ENCODE data around the gene BROX. TPM values are rescaled to one million over a fixed set of nuclear protein-coding genes. Genes with fewer than 3 reads are reported as not detected.

The BROX gene
- total and polyA plus RNA-seq, 7 donors = 10.1 to 37.2 (median 29.5) TPM

DNA sequence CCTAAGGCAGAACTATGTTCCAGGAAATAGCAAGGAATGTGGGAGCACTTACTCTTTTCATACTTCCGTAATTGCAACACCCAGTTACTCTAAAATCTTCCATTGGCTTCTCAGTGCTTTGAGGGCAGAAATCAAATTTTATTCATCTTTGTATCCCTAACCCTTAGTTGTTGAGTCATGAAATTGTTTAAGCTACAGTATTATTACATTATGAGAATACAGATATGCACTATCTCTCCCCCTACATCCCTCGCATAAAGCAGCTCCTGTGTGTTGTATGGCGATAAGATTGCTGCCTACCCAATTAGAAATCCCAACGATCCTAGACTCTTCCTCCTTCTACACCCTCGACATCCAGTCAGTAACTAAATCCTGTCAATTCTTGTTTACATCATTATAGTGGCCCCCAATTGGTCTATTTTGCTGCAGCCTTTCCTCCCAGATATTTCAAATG is 2.6 kb upstream of the BROX start:
- ATAC-seq = no peak
- no peak overlapping the region for H3K4me3 ChIP-seq
- 77 to 81% (median 80%) methylated on average over 5 of the region's 5 CpGs for WGBS, 3 donors

DNA sequence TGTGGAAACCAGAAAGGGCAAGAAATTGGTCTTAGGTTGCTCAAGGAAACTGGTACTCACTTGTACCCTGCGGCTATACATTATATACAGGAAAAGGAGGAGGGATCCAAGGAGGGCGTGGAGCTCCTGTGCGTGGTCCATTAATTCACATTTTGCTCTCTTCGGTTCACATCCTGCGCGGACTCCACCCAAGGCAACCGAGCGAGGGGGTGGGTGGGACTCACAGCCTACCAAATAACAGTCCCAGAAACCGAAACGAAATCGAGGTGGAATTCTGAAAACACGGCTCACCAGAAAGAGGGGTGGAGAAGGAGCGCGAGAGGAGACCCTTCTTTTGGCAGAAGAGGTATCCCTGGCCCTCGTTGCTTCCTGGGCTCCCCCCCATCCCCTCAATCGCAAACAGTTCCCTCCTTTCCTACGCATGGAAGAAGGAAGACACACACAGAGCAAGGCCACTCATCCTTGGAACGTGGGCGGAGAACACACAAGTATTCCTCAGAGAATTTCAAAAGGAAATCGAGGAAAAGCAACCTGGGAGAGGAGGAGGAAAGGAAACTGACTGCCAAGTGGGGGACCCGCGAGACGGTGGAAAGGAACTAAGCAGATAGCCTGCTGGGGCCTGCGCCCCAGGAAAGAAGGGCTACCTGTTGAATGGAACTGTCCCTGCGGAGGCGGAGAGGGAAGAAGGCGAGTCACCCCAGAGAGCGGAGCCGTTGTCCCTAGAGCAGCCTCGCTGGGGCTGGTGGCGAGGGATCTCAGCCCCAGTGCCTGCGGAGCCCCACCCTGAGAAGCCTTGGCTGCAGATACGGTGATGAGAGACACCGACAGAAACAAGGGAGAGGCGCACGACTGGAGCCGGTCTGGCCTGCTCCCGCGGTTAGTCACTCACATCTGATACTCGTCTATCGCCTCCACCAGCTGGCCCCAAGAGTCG is 778 bp upstream of the BROX start:
- H3K27ac ChIP-seq = peak overlapping the region; percentile 99
- H3K9me3 ChIP-seq = no peaks in the 10 kb centered on the region
- peaks cover 21% of the 10 kb centered on the region for H3K4me1 ChIP-seq
- TF ChIP-seq CTCF (IDR thresholded peaks at IDR 0.05) = no peak
- H3K4me3 ChIP-seq = peak overlapping the region; percentile 88
- intact Hi-C loops (cut with DNase I) = loop anchor here (5.0 to 10.0 kb wide), 2 partner anchors 64 to 247 kb away; no protein-coding TSS in a partner anchor
- H3K27me3 ChIP-seq (ENCODE audit: insufficient read depth in 3 of 3, low read length in 2 of 3) = no peaks in the 10 kb centered on the region
- peaks cover 0 to 16% of the 10 kb centered on the region in 2 donors for H3K36me3 ChIP-seq (ENCODE audit: insufficient read depth in 1 of 2, low read depth in 1 of 2)
- WGBS, 3 donors = 0 to 1% (median 1%) methylated on average over 33 to 42 of the region's 42 CpGs
- DNase-seq = peak; percentile 66 to 83
- peak; percentile 69 to 77 (median 73) for ATAC-seq

More for the DNA sequence above, 2.6 kb upstream of the BROX start:
- H3K27ac ChIP-seq = no peak overlapping the region
- peaks cover 0 to 4% of the 10 kb centered on the region in 2 donors for H3K36me3 ChIP-seq (ENCODE audit: insufficient read depth in 1 of 2, low read depth in 1 of 2)
- peaks cover 21% of the 10 kb centered on the region for H3K4me1 ChIP-seq
- no peak for TF ChIP-seq CTCF (IDR thresholded peaks at IDR 0.05)
- intact Hi-C loops (cut with DNase I) = loop anchor here (5.0 to 10.0 kb wide), 2 partner anchors 62 to 245 kb away; no protein-coding TSS in a partner anchor
- no peak for DNase-seq
- no peaks in the 10 kb centered on the region for H3K9me3 ChIP-seq
- no peaks in the 10 kb centered on the region for H3K27me3 ChIP-seq (ENCODE audit: insufficient read depth in 3 of 3, low read length in 2 of 3)

DNA sequence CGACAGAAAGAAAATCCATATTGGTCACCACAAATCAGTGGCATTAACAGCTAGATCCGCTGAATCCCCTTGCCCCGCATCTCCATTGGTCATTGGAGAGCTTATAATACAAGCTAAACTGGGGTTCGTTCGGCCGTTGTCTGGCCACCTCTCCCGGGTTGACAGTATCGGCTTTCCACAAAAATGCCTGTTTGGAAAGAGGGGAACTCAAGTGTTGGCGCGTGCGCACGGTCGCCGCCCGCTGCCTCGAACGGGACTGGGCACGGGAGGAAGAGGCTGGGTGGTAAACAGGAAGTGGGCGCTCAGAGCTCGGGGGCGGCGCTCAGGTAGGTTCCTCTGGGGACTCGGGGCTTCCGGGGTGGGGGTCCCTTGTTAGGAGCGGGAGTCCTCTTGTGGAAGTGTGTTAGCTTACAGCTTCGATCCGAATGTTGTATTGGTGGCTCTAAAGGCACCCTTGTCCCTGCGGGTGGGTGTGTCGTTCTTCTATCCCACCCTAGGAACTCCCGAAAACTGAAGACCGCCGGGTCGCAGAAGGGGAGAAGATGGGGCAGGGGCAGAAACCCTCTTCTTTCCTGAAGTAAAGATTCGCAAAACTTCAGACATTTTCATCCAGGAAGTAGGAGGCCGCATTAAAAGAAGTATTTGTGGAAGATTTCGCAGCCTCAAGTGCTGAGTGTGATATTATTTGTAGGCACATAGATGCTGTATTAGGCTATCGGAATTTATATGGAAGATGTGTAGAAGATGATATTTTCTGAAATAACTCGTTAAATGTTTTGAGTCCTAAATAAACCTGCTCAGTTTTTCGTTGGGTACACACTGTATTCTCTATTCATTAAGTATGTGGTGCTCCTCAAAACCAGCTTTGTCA is 962 bp downstream of the BROX start:
- H3K4me1 ChIP-seq = peaks cover 21% of the 10 kb centered on the region
- H3K27ac ChIP-seq = peak overlapping the region; percentile 99
- intact Hi-C loops (cut with DNase I) = loop anchor here (5.0 to 10.0 kb wide), 2 partner anchors 66 to 249 kb away; no protein-coding TSS in a partner anchor
- peak; percentile 93 to 96 for DNase-seq
- peak overlapping the region; percentile 88 for H3K4me3 ChIP-seq
- no peaks in the 10 kb centered on the region for H3K9me3 ChIP-seq
- H3K36me3 ChIP-seq (ENCODE audit: insufficient read depth in 1 of 2, low read depth in 1 of 2) = peaks cover 0 to 34% of the 10 kb centered on the region in 2 donors
- no peak for TF ChIP-seq CTCF (IDR thresholded peaks at IDR 0.05)
- peak; percentile 86 to 88 (median 88) for ATAC-seq
- WGBS, 3 donors = 0 to 1% (median 0%) methylated on average over 39 of the region's 39 CpGs
- H3K27me3 ChIP-seq (ENCODE audit: insufficient read depth in 3 of 3, low read length in 2 of 3) = no peaks in the 10 kb centered on the region

- intact Hi-C loops (cut with DNase I) = loop anchor here (10.0 kb wide), 1 partner anchor 252 kb away; no protein-coding TSS in a partner anchor
- H3K27me3 ChIP-seq (ENCODE audit: insufficient read depth in 3 of 3, low read length in 2 of 3) = no peaks in the 10 kb centered on the region
- WGBS, 3 donors = 94 to 97% (median 97%) methylated on average over 2 of the region's 2 CpGs
- no peak for ATAC-seq
- no peak overlapping the region for H3K27ac ChIP-seq
- no peak overlapping the region for H3K4me3 ChIP-seq
- no peak for TF ChIP-seq CTCF (IDR thresholded peaks at IDR 0.05)
- no peaks in the 10 kb centered on the region for H3K9me3 ChIP-seq
- no peak for DNase-seq
- peaks cover 5% of the 10 kb centered on the region for H3K4me1 ChIP-seq
- peaks cover 0 to 61% of the 10 kb centered on the region in 2 donors for H3K36me3 ChIP-seq (ENCODE audit: insufficient read depth in 1 of 2, low read depth in 1 of 2)
Measured at GRCh38 chr1:222716393-222716792, 4.0 kb downstream of the BROX start.

All from psoas muscle (tissue), 8 donors.